Middle frontal gyrus (tissue), 1 donor: ENCODE data around the gene TSN.

Experiments used
- DNase-seq: peaks from one replicate; pipeline ENCODE4 v3.0.0-alpha.2; 2015; ENCODE audit warnings: low spot score; ENCODE audit errors: extremely low spot score

TSN gene

DNA sequence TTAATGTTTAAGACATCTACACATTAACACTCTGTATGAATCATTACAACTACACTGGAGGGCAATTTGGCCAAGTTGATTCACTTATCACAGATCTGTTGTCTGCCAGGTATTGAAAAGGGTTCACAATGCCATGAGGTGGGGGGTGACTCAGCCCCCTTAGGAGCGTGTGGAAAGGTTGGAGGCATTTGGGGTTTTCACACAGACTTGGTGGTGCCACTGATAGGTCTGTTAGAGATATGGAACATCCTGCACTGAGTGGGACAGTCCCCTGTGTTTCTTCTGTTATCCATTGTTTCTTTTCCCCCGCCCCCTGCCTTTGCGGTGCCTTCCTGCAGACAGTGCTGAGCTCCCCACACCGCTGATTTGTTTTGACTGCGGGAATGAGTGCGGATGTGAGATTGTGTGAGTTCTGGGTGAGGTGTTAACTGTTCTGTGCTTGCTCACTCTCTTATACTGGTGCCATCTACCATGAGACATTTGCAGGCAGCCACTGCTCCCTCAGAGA, 9.3 kb upstream of the TSN start:
- no peak for DNase-seq

DNA sequence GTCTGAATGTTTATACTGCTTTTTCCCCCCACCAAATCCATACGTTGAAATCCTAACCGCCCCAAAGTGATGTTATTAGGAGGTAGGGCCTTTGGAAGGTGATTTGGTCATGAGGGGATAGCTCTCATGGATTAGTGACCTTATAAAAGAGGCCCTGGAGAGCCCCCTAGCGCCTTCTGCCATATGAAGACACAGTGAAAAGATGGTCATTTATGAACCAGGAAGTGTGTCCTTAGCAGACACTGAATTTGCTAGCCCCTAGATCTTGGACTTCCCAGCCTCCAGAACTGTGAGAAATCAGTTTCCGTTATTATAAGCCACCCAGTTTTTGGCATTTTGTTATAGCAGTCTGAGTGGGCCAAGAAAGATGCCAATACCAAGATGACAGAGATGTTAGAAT, 7.2 kb upstream of the TSN start:
- no peak for DNase-seq

DNA sequence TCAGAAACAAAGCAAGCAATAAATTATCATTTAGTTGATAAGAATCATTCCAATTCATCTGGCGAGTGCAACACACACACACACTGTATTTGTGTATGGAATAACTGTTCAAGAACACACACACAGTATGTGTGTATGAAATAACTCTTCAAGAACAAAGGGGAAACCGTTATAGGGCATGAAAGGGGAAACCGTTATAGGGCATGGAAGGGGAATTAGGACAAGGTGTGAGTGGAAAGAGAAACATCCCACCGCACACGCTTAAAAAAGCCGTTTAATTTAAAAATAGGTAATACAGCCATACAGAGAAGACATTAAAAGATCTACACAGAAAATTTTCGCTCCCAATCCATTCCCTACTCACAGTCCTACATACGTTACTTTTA, 607 bp upstream of the TSN start:
- DNase-seq, result no peak

DNA sequence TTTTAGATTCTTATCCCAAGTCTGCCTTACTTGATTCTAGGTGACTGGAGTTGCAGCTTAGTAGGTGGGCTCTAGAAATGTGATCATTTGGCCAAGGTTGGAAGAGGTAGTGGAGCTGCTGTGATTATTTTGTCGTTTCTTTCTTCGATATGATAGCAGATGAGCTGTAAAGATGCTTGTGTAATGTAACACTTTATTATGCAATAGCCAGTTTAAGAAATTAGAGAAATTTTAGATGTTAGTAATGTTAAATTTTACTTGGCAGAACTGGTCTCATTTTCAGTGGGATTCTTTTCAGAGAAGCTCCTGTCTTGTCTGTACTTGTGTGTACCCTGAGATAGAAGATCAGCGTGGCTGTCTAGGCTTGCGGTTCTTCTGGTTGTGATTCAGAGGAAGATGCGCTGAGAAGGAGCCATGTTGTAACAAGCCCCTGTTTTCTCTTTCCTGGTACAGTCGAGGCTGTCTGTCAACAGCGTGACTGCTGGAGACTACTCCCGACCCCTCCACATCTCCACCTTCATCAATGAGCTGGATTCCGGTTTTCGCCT, 9.3 kb downstream of the TSN start:
- no peak for DNase-seq

DNA sequence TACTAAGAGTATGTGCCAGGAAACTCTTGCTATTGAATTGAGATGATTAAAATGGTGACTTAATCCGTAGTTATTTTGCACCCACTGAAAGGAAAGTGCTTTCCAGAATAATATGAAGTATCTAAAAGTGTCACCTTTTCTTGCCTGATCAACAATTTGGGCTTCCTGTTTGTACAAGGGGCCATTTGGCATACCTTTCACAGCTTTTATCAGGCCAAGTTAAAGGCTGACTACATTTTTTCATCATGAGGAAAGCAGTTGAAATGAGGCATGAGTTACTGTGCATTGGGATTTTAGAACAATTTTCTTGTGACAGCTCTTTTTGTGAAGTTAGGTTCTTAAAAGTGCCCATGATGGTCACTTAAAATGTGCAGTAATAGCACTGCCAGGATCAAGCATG, 11.2 kb downstream of the TSN start:
- DNase-seq, result no peak

DNA sequence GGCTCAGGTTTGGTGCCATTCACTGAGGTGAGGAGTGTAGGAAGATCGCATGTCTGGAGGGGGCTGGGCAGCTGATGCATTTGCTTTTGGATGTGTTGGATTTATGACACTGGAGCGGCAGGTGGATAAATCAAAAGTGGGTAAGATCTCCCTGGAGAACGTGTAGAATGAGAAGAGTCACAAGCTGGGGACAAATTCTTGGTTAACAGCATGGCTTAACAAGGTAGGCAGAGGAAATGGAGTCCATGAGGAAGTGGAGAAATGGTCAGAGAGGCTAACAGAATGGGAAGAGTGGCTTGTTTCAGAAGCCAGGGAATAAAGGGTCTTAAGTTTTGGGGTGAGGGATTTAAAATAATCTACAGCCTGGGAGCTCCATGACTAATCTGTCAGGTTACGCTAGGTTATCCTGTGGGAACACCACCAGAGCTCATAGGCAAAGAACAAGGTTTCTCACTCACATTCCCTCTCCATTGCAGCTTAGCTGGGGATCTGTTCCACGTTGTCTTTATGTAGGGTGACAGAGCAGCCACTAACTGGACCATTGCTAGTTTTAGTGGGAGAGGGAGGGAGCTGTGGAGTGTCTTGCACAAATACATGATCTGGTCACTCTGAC, 12.8 kb downstream of the TSN start:
- DNase-seq, result no peak

DNA sequence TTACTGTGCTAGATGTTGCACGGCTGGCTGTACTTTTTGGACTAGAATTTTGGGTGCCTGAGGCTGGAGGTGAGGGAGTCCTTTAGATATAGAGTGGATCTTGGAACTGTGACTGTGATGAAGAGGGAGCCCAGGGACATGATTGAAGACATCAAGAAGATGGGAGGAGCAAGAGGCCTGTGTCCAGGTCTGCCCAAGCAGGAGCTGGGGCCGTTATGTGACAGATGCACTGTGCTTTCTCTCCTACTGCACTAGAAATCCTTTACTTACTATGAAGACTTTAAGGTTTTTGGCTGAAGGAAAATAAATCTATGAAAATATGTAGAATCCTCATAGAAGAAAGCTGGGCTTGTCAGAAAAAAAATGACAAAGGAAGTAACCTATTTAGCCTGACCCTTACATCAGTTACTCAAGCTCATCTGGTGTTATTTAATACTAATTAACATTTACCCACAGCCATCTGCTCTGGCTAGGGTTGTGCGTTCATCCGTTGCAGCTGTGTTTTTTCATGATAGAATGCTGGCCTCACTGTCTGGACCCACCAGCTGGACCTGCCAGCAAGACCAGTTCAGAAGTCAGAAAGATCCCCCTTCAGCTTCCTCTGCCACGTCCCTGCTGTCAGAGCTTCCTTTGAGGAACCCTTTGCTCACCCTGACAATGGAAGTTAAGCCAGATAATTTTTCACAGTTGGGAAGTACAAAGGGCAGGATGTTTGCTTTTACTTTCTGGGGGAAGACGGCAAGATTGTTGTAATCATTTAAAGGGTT, 16.7 kb downstream of the TSN start:
- DNase-seq, result no peak

DNA sequence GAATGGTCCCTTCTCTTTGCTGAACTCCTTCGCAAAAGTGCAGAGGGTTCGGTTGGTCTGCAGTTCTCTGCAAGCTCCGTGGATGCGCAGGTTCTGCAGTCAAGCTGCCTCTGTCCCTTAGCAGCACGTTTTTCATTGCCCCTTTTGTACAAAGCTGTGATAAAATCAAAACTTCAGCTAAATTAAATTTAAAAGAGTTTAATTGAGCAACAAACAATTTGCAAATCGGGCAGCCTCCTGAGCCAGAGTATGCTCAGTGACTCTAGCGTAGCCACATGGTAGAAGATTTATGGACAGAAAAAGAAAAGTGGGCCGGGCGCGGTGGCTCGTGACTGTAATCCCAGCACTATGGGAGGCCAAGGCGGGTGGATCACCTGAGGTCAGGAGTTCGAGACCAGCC, 18.8 kb downstream of the TSN start:
- DNase-seq, result no peak

DNA sequence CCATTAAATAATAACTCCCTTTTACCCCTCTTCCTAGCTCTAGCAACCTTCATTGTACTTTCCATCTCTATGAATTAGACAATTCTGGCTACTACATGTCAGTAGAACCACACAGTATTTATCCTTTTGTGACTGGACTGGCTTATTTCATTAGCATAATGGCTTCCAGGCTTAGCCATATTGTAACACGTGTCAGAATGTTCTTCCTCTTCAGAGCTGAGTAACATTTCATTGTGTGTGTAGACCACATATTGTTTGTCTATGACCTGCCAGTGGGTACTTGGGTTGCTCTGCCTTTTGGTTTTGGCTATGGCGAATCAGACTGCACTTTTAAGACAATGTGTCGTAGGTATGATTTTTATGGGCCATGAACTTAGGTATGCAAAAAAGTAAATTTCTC, 20.9 kb downstream of the TSN start:
- no peak for DNase-seq

DNA sequence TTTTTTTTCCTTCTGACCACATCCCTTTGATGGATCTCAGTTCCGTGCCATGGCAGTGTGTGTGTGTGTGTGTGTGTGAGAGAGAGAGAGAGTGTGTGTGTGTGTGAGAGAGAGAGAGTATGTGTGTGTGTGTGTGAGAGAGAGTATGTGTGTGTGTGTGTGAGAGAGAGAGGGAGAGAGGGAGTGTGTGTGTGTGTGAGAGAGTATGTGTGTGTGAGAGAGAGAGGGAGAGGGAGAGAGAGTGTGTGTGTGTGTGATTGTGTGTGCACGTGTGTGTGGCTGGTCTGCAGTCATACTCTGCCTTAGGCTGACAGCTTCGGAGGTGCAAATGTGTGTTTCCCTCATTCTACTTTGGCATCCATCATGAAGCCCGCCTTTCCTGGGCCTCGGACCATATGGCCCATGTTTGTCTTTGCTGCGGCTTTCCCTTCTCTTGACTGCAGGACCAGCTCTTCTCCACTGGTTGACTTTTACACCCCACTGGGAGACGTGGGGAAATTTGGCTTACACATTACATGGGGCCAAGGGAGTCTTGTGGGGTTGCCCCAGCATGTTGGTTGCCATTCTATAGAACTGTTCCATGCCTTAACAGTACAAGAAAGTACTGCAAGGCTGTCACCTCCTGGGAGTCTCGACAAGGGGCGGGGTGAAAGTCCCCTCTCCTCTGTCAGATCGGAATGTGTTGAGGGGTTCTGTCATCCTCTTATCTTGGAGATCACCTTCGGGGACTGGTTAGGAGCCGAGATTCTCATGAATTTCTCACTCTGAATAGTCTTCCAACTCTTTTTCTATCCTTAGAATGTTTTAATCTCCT, 21.6 kb downstream of the TSN start:
- no peak for DNase-seq

DNA sequence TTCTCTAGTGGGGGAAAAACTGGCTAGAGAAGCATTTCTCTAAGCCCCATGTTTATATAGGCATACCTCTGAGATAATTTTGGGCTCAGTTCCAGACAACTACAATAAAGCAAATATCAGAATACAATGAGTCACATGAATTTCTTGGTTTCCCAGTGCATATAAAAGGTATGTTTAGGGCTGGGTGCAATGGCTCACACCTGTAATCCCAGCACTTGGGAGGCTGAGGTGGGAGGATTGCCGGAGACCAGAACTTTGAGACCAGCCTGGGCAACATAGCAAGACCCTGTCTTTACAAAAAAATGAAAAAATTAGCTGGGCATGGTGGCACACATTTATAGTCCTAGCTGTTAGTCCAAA, 22.2 kb downstream of the TSN start:
- DNase-seq, result no peak

DNA sequence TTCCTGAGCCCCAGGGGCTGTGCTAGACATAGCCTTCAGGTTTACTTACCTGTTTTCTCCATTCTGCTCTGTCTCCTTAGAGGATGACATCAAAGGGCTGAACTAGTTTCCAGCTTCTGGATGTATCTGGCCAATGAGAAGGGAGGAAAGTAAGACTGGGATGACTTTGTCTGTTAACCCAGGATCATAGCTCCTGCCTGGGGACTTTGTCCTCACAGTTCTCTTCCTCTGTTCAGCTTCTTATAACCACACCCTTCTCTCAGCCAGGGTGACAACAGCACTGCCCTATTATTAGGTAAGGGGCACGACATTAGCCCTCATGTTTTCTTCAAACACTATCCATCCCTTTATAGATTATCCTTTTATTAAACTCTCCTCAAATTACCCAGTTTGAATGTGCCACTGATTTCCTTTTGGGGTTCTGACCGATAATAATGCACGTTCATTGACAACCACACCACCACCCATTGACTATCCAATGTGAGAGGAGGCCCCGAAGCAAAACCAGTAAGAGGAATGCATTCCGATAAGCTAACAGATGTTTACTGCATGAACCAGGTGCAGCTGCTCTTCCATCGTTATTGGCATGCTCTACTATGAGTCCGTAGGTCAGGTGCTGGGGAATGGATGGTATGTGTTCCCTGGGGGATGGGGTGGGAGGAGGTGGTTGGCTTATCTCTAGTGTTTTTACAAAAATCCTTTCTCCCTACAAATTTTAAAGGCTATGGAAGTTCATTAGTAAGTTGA, 23.5 kb downstream of the TSN start:
- DNase-seq, result no peak

DNA sequence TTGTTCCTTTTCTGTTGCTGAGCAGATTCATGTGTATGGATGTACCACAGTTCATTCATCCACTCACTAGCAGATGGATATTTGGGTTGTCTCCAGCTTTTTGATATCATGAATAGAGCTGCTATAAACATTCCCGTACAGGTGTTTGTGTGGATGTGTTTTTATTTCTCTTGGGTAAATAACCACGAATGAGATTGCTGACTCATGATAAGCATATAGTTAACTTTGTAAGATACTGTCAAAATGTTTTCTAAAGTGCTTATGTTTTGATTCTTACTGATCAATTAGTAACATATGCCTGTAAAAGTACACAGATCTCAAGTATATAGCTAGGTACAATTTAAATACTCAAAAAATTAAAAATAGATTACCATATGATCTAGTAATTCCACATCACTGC, 27.7 kb downstream of the TSN start:
- no peak for DNase-seq

DNA sequence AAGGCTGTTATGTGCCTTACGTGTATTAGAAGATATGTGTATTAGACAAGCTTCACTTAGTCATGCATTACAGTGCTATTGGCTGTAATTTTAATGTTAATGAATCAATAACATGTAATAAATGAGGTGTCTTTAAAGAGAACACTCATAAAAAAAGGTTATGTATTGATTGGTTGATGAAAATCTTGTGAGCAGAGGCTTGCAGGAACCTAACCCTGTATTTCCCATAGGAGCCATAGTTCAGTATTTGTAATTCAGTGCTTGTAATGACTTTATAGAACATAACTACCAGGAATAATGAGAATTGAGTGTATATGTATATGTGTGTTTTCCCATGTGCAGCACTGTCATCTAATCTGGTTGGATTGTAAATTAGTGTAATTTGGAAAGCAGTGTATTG, 33.2 kb downstream of the TSN start:
- no peak for DNase-seq

DNA sequence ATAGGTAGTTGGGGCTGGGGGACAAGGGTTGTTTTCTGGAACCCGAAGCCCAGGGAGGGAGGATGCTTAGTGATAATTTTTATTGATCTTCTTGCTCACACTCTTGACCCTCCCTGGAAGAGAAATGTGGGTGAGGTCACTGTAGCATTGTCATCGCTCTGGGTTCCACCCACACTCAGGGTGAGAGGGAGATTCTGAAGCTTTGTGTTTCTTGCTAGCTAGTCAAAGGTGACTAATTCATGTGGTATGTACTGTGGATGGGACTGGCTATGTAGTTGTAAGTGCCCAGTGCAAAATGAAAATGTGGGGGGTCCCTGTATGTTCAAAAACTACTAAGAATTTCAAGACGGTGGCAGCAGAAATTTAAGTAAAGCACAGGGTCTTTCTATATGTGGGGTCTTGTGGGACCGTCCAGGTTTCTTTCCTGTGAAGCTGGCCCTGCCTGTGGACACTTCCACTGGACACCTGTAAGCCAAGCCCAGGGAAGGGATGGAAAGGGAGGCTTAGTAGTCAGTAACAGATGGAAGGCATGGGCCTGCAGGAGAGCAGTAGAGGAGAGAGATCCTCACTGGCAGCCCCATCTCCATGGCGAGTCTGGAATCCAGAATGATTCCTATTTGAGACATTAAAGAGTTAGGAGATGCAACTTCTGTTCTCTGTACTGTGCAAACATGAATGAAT, 35.0 kb downstream of the TSN start:
- no peak for DNase-seq

DNA sequence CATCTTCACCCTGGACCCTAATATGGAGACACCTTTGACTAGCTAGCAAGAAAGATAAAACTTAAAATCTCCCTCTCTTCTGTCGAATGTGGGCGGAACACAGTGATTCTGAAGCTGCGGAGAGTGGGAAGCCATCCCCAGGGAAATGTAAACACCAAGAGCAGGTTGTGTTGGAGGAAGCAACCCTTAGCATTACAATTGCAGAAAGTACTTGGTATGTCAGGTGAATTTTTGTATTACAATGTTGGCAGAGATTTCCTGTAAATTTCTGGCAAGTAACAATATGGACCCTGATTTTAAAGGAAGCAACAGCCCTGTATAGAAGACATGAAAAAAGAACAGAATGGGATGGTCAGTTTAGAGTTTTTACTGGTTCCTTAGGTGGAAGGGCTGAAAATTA, 35.8 kb downstream of the TSN start:
- DNase-seq, result no peak

DNA sequence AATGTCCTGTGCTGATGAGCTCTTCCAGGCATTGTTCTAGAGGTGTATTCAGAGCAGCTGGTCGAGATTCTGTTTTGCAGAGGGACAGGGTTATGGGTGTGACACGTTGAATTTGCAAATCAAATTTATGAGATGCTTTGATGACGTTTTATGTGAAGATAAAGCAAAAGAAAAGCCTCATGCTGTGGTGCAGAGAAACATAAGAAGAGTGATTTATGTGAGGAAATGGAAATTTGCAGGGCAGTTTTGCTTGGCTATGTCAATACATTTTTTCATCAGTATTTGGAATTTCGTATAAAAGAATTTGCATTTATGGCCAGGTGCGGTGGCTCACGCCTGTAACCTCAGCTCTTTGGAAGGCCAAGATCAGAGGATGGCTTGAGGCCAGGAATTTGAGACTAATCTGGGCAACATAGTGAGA, 36.4 kb downstream of the TSN start:
- DNase-seq, result no peak

DNA sequence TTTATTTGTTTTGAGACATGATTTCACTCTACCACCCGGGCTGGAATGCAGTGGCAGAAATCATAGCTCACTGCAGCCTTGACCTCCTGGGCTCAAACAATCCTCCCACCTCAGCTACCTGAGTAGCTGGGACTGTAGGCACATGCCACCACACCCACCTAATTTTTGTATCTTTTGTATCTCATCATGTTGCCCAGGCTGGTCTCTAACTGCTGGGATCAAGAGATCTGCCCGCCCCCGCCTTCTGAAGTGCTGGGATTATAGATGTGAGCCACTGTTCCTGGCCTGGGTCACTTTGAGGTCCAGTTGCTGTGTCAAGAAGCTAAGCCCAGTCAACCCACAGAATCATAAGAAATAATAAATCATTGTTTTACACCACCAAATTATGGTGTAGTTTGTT, 38.4 kb downstream of the TSN start:
- no peak for DNase-seq

DNA sequence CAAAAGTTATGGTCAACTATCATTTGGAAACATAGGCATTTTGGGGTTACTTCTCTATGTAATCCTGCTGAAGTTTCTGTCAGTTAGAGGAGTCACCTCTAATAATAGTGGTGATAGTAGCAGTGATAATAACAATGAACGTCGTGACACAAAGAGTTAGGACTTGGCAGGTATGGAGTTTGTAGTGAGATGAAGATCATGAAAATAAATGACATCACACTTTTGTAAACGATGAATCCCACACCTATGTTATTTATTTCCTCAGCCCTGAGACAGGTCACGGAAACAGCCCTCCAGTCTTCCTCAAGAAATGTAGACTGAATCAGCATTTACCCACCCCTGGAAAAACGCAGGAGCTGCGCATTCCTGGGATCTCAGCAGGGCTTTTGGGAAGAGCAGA, 38.8 kb downstream of the TSN start:
- DNase-seq, result no peak

DNA sequence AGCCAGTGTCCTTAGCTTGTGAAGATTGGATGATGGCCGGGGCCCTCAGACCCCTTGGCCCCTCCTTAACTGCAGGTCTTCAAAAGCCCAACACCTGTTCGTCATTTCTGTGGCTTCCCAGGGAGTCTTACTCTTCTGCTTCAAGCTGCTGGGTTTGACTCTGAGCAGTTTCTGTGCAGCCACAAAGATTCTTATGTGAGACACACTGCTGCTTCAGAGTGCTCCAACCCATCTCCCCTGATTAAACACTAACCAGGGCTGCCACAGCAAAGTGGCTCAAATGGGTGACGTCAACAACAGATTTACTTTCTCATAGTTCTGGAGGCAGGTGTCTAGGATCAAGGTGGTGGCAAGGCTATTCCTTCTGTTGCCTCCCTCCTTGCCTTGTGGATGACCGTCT, 40.8 kb downstream of the TSN start:
- no peak for DNase-seq

DNA sequence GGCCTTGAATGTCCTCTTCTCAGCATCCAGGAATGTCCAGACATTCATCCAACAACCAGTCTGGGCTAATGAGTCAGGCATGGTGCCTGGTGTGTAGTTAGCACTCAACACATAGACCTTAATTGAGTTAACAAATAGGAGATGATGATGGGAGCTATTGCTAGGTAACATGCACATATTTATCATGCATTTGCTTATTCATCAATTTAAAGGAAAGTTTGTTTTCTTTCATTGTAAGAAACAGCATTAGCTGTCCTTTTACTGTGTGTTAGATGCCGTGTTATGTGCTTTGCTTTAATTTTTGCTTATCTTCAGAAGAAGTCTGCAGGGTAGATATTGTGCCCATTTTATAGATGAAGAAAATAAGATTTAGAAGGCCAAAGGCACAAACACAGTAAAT, 43.2 kb downstream of the TSN start:
- no peak for DNase-seq
